ENCODE measurements around the gene LCMT1.
"Not testable (repeated sequence)": the region's sequence is repeated elsewhere in the genome, so short reads cannot be mapped to it uniquely, and the experiment has no call there.

LCMT1 gene

GRCh38 chr16:25111403-25112166 is at the start of gene LCMT1:
Gene LCMT1 (plus strand): TSS chr16:25111742. CDS start chr16:25111884, 142 bp downstream.
- peak; percentile 98 for DNase-seq

GRCh38 chr16:25063102-25063501 is 48.4 kb upstream of the LCMT1 start:
- no peak for DNase-seq

- DNase-seq, result no peak
These were observed 47.7 kb upstream of the LCMT1 start for GRCh38 chr16:25063865-25064264.

DNA sequence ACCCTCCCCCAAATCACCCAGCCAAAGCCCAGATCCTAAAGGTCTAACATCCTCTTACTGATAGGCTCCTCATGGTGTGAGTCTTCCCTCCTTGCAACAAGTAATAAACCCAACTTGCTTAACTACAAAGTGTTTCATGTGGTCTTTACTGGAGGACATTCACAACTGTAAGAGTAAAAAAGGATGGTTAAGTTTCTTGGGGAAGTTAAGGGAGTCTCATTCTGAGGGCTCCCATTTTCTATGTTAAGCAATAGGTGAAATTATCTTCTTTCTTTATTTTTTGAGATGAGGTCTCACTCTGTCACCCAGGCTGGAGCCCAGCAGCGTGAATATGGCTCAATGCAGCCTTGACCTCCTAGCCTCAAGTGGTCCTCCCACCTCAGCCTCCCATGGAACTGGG is 47.3 kb upstream of the LCMT1 start:
- DNase-seq, result not testable (repeated sequence)

DNA sequence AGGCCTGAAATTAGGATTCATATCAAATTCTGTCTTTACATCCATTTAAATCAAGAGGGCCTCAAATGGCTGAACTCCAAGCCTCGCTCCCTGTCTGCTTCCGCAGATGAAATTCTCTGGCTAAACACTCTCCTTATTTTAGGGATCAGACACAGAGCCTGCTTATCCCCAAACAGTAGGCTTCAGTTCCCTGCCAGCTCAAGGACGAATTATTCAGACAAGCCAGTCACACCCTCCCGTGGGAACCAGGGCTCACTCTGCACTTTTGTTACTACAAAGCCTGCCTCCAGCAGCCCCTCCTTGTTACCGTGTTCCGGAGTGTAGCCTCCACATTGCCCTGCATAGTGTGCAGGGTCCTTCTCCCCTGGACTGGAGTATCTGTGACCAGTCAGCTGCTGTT is 46.6 kb upstream of the LCMT1 start:
- DNase-seq, result no peak

DNA sequence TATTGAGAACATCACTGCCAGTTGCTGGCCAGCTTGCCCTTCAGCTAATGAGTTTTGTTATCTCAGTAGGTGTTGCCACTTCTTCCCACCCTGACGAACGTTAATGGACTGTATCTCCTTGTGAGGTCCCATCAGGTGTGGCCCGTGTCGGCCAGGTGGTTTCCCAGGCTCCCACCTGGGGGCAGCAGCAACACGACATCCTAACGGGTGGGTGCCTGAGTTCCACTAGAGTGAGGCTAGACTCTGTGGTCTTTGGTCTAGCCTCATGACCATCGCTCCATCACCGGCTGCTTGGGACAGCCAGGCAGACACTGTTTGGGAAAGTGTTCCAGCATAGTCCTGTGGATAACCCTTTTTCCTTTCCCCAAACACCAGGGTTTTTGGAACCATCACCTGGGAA is 45.6 kb upstream of the LCMT1 start:
- no peak for DNase-seq

GRCh38 chr16:25066426-25066746 is 45.2 kb upstream of the LCMT1 start:
- DNase-seq, result no peak

DNA sequence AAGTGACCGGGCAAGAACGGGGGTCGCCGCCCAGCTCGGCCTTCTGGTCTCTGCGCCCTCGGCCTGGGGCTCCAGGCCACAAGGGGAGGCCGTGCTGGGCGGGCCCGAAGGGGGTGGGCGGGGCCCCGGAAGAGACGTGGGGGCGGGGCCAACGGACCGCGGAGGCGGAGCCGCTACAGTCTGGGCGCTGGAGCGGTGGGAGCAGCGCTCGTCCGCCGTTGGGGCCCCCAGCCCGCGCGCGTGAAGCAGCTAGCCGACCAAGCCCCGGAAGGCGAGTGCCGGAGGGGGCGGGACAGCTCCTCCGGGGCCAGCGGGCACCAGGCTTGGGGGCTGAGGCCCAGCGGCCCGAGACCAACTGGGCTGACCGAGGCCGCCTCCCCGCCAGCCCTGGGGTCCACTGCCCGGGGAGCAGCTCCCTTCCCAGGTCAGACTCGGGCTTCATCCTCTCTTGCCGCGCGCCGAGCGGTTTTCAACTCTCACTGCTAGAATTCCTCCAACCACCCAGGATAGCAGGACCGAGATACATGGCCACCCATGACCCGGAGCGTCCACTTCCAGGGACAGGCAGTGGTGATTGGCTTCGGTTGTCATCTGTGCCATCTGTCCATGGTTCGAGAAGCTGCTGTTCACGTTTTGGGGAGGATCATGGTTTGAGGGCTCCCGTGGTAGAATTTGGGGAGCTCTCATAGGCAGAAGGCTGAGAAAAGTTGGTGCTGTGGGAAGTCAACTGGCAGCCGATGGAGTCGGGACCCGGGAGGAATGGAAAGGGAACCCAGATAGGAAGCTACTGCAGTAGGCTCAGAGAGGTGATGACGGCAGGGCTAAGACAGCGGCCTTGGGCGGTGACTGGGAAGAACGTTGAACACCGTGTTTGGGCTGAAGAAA is 44.6 kb upstream of the LCMT1 start:
- DNase-seq, result peak; percentile 90

GRCh38 chr16:25073854-25074253 is 37.7 kb upstream of the LCMT1 start:
- no peak for DNase-seq

GRCh38 chr16:25078386-25078978 is 33.1 kb upstream of the LCMT1 start:
- DNase-seq, result no peak

- DNase-seq, result no peak
These were observed 31.7 kb upstream of the LCMT1 start for GRCh38 chr16:25079637-25080378.

DNA sequence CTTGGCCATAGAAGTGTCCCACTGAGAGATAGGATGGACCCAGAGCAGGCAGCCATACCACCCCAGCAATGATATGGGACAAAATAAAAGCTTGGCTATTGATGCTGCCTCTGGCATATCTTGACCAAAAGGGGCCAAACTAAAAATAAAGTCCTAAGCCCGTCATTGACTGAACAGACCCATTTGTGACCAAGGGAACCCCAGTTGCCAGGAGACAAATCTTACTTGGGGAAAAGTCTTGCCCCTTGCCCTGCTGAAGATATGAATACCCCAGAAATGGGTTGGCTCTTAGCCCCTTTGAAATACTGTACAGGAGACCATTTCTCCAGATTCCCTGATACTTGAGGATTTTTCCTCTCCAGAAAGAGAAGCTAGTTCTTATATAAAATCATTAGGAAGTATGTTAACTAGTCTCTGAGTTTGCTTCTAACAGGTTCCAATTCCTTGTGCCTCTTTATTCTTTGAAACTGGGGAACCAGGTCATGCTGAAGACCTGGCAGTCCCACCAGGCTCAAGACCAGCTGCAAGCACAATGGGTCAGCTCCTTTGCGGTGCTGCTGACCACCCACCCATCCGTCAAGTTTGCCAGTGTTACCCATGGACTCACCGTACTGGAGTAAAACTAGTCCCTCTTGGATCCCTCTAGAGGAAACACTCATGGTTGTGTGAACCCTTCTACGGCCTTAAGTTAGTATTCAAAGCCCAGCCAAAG is 31.0 kb upstream of the LCMT1 start:
- DNase-seq, result no peak

- DNase-seq, result no peak
These were observed 29.8 kb upstream of the LCMT1 start for GRCh38 chr16:25081702-25082101.

GRCh38 chr16:25083065-25083464 is 28.5 kb upstream of the LCMT1 start:
- DNase-seq, result no peak

DNA sequence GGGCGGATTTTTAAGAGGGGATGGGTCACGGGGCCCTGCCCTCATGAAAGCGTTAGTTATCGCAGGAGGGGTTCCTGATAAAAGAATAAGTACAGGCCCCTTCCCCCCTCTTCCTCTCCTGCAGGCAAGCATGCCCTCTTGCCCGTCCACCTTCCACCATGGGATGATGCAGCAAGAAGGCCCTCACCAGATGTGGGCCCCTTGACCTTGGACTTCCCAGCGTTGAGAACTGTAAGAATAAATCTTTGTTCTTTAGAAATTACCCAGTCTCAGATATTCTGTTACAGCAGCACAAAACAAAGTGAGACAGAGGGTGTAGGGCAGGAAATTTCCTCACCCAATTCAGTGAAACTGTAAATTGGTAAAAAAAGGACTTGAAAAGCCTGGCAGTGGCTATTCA is 27.8 kb upstream of the LCMT1 start:
- no peak for DNase-seq

- DNase-seq, result no peak
These were observed 26.7 kb upstream of the LCMT1 start for GRCh38 chr16:25084797-25085196.

DNA sequence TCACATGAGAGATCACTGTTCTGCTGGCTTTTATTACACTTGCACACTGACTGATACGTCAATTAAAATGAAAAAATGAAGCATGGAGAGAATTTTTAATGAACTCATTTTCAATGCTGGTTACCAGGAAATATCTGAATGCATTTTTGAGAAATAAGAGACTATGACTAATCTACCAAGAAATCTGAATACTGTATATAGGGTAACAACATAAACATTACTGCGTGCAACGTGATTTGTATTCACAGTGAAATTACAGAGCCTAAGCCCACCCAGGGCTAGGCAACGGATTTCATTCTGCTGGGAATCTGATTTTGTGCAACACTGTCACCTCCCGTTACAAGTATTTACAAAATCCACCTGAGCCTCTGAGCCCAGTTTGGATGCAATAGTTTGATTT is 23.8 kb upstream of the LCMT1 start:
- DNase-seq, result no peak

DNA sequence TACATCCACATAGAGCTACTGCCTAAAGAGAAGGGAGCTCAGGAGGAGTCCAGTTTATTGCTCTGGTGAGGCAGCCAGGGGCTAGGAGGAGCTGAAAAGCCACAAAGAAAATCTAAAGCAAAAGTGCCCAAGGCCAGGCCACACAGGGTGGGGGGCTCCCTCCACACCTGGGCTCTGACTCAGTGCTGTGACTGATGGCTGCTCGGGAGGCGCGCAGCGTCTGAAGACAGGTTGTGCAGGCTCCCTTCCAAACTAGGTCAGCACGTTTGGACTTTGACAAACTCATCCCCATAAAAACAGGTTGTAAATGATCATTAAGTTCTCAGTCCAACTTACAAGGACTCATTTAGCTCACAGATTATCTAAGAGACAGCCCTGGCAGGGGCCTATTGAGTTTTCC is 22.2 kb upstream of the LCMT1 start:
- DNase-seq, result no peak

DNA sequence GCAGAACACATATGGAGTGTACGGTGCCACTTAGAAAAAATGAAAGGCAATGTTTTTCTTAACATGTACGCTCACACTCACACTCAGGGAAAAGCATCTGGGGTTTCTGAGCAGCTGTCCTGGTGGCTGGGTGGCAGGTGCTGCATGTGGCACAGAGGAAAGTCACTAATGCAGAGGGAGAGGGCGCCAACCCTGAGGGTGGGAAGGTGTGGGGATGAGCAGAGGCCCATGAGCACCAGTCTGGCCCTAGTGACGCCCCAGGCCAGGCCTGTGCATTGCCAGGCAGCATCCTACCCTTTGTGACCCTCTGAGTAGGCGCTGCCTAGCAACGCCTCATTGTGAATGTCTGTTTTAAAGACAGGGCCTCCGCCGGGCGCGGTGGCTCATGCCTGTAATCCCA is 19.1 kb upstream of the LCMT1 start:
- DNase-seq, result no peak

DNA sequence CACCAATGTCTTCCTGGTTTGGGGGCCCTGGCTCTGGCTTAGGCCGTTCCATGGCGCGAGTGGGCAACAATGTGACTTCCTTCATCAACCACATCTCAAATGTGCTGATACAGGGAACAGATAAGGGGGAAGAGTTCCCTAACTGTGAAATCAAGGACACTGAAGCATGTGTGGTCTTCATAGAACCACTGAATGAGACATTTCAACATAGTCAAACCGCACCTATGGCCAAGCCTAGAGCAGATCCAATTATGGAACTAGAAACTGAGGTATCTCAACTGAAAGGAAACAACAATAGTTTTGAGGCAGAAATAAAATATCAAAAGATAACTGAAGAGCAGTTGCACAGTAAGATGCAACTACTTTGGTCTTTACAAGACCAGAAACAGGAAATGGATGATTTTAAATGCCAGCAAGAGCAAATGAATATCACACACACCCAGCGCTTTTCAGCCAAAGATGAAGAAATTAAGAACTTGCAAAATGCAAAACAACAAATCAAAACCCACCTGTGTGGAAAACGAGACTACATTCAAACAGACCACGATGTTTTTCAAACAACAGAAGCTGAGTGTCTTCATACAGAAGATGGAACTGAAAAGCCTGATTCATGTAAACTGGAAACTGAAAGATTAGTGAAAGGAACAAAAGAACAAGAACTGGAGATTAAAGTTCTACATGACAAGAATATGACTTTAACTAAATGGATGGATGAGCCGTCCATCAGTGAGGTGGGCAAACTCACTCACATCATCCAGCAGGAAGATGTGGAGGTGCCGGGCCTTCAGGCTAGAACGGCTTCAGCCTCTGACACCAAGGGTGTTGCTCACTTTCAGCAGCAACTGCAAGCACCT is 18.1 kb upstream of the LCMT1 start:
- DNase-seq, result no peak

GRCh38 chr16:25094596-25094995 is 16.9 kb upstream of the LCMT1 start:
- no peak for DNase-seq

- no peak for DNase-seq
These were observed 15.9 kb upstream of the LCMT1 start for GRCh38 chr16:25095636-25096035.
